Activated CD4-positive, alpha-beta T cell treated with anti-CD3 and anti-CD28 coated beads for 36 hours (primary cell): ENCODE data around the gene ACY1. TPM values are rescaled to one million over a fixed set of nuclear protein-coding genes. Genes with fewer than 3 reads are reported as not detected.
A peak's percentile ranks its signal among the peaks of the same experiment; 100 is the strongest.

Experiments used
- ATAC-seq: fragments of 200-7000 bp; cut with Tn5 transposase; one replicate; pipeline ENCODE4 v1.10.0; 2021; ENCODE audit warnings: mild to moderate bottlenecking, moderate library complexity
- CTCF ChIA-PET: fragments of 350-600 bp; sonication (Branson Sonifier 250); formaldehyde crosslinking; loops from one replicate; lab custom pipeline; 2021; ENCODE audit warnings: antibody characterized with exemption; lab: Charles Lee
- POLR2A ChIA-PET: fragments of 350-600 bp; sonication (Branson Sonifier 250); formaldehyde crosslinking; loops from one replicate; lab custom pipeline; 2021; ENCODE audit warnings: antibody characterized with exemption, inconsistent platforms; lab: Charles Lee
- DNase-seq: peaks from one replicate; pipeline ENCODE4 v3.0.0-alpha.2; 2020
- H3K27ac Mint-ChIP-seq: one replicate; pipeline ENCODE4 v1.8.0; 2021; ENCODE audit warnings: mixed read lengths
- H3K27me3 Mint-ChIP-seq: one replicate; pipeline ENCODE4 v1.8.0; 2021; ENCODE audit warnings: mixed read lengths
- H3K36me3 Mint-ChIP-seq: one replicate; pipeline ENCODE4 v1.8.0; 2021; ENCODE audit warnings: low read depth, mixed read lengths
- H3K4me1 Mint-ChIP-seq: one replicate; pipeline ENCODE4 v1.8.0; 2021; ENCODE audit warnings: mixed read lengths
- H3K4me3 Mint-ChIP-seq: one replicate; pipeline ENCODE4 v1.8.0; 2021; ENCODE audit warnings: mild to moderate bottlenecking, moderate library complexity, mixed read lengths
- H3K9me3 Mint-ChIP-seq: one replicate; pipeline ENCODE4 v1.8.0; 2021; ENCODE audit warnings: low read depth, mixed read lengths
- intact Hi-C, 2 experiments: fragments of 100-400 bp; cut with DNase I in 1 of 2; cut with micrococcal nuclease in 1 of 2; formaldehyde crosslinking; loops; one replicate each; pipeline versions ENCODE4 v1.14.2 to v1.15.1; 2022 to 2024; cut with DNase I, micrococcal nuclease
- total RNA-seq, 2 experiments: library from RNA; stranded (reverse); gene quantifications; one replicate each; pipeline ENCODE4 v1.2.3, GENCODE V29; 2021

ACY1 gene
- total RNA-seq, 2 experiments from 2014 or later: 61.5 to 90.0 TPM

DNA sequence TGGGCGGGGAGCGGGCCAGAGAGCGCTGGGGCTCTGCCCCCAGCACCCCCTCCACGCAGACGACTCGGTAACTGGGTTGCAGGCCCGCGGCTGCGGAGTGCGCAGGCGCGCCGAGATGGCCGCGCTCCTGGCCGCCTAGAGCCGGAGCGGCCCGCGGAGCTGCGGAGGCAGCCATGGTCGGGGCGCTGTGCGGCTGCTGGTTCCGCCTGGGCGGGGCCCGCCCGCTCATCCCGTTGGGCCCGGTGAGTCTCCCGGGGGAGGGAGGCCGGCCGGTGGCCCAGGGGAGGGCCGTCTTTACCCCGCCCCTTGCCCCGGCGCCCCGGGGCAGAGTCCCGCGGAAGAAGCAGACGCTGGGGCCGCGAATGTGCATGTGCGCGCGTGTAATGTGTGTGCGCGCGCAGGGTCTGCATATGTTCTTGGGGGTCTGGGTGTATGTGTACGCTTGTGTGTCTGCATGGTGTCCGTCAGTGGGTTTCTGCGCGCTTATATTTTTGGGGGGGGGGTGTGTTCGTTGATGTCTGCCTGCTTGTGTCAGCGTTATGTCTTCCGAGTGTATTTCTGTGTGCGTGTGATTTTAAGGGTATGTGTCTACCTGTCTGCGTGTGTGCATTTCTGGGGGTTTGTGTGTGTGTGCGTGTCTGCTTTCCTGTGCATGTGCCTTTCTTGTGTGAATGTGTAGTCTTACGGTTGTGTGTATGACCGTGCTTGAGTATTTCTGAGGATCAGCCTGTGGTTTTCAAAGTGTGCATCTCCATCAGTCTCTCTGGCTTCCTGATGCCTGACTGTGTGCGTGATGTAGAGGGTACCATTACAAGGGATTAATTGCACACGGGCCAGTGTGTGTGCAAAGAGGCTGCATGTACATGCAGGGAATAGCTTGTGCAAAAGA lies 8.1 kb upstream of the ACY1 start, which contains the start of gene ABHD14A:
ABHD14A (plus strand) TSS at position 102 of the 889 bp plus-strand sequence; CDS start at position 174, 72 bp downstream.
- Mint-ChIP-seq H3K27me3 (no peaks in the 10 kb centered on the region), H3K4me1 (peaks cover 34% of the 10 kb centered on the region), H3K4me3 (peak within 1 kb of the TSS; percentile 97), H3K9me3 (no peaks in the 10 kb centered on the region), H3K27ac (peak within 1 kb of the TSS; percentile 97), H3K36me3 (peaks cover 9% of the 10 kb centered on the region)
- ChIA-PET POLR2A (interaction anchor here (0.6 to 1.0 kb wide), 4 partner anchors 8 to 228 kb away, joined by 3 to 4 read pairs (median 3); partner anchors contain the start of genes ACY1 and PARP3), CTCF (interaction anchor here (0.7 to 3.1 kb wide), 4 partner anchors 14 to 181 kb away, joined by 3 to 30 read pairs (median 4); partner anchors contain the start of genes PARP3 and RRP9)
- ATAC-seq: peak; percentile 70
- peak; percentile 81 for DNase-seq
- intact Hi-C loops: loop anchor here (1.0 to 10.0 kb wide), 8 partner anchors 8 to 710 kb away; partner anchors contain the start of genes PARP3 (in 2 of the 2), RPL29 (in 2 of the 2), ACY1 (in 1 of the 2) and GNL3 (in 1 of the 2)

DNA sequence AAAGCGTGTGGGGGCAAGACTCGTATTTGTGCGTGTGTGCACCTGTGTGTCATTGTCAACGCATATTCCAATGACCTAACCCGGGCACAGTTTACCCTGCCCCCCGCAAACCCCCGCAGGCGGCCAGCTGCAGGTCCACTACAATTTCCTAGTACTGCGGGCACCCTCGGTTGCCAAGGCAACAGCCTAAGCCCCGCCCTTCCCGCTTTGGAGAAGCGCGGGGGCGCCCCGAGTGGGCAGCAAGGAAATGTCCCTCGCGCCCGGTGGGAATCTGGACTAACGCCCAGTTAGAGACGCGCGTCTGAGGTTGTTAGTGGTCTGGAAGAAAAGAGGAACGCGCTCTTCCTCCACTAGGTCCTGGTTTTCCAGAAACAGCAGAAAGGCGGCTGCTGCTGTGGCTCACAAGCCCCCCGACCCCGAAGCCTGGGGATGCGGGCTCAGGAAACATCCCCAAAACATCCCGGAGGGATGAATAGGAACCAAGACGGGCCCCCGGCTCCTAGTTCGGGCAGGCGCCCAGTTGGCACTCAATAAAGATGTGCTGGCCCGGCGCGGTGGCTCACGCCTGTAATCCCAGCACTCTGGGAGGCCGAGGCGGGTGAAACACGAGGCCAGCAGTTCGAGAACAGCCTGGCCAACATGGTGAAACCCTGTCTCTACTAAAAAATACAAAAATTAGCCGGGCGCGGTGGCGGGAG lies 7.3 kb upstream of the ACY1 start:
- POLR2A ChIA-PET: interaction anchor here (1.1 kb wide), 1 partner anchor 17 kb away, joined by 3 read pairs; no protein-coding TSS in a partner anchor
- CTCF ChIA-PET: interaction anchor here (0.5 to 3.1 kb wide), 4 partner anchors 33 to 172 kb away, joined by 3 to 30 read pairs (median 4); partner anchors contain the start of genes PARP3 and RRP9
- peak; percentile 55 for DNase-seq
- Mint-ChIP-seq H3K27ac (peak overlapping the region; percentile 89), H3K36me3 (peaks cover 9% of the 10 kb centered on the region), H3K9me3 (no peaks in the 10 kb centered on the region), H3K27me3 (no peaks in the 10 kb centered on the region), H3K4me3 (peak overlapping the region; percentile 97), H3K4me1 (peaks cover 33% of the 10 kb centered on the region)
- intact Hi-C loops: loop anchor here (1.0 to 10.0 kb wide), 5 partner anchors 19 to 709 kb away; partner anchors contain the start of genes GNL3 (in 1 of the 2), PBRM1 (in 1 of the 2), POC1A (in 1 of the 2) and RBM15B (in 1 of the 2)
- ATAC-seq: no peak

DNA sequence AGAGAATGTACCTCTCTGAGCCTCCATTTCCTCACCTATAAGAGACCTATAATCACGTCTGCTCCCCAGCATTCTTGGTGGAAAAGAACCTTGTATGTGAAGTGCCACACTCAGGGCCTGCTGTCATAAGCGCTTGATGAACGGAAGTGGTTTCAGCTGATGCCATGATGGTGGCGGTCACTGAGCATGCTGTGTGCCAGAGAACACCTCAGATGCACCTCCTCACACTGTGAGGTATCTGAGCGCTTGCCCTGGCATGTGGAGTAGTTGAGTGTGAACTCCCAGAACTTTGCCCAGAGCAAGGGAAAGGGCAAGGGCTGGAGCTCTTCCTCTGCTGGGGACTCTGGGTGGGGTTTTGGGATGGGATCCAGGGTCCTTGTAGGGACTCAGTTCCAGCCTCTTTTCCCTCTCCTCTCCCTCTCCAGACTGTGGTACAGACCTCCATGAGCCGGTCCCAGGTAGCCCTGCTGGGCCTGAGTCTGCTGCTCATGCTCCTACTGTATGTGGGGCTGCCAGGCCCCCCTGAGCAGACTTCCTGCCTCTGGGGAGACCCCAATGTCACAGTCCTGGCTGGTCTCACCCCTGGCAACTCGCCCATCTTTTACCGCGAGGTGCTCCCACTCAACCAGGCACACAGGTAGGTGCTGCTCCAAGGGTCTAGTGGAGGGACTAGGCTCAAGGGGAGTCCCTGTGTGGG lies 5.7 kb upstream of the ACY1 start:
- ATAC-seq (no peak), DNase-seq (peak; percentile 56)
- Mint-ChIP-seq H3K4me1 (peaks cover 37% of the 10 kb centered on the region), H3K4me3 (no peak overlapping the region), H3K27ac (peak overlapping the region; percentile 44), H3K27me3 (no peaks in the 10 kb centered on the region), H3K36me3 (peaks cover 6% of the 10 kb centered on the region), H3K9me3 (no peaks in the 10 kb centered on the region)
- ChIA-PET CTCF (interaction anchor here (0.5 to 1.0 kb wide), 2 partner anchors 8 to 65 kb away, joined by 3 read pairs; no protein-coding TSS in a partner anchor), POLR2A (interaction anchor here (0.6 to 1.1 kb wide), 3 partner anchors 15 to 300 kb away, joined by 3 to 4 read pairs (median 3); no protein-coding TSS in a partner anchor)
- intact Hi-C loops: loop anchor here in 1 of 2 experiments (10.0 kb wide), 2 partner anchors 583 to 707 kb away; partner anchors contain the start of genes GNL3, PBRM1 and RBM15B

DNA sequence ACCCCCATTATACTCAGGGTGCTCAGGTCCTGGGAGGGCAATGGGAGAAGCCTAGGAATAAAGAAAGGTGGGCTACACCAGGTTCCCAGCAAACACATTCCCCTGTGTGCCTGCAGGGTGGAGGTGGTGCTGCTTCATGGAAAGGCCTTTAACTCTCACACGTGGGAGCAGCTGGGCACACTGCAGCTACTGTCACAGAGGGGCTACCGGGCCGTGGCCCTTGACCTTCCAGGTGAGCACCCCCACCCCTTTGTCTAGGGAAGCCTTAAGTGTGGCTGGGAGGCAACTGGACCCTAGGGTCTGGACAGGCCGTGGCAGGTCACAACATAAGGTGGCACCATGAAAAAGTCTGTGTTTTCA lies 5.2 kb upstream of the ACY1 start:
- CTCF ChIA-PET: no interaction called here
- intact Hi-C loops: loop anchor here in 1 of 2 experiments (10.0 kb wide), 2 partner anchors 583 to 707 kb away; partner anchors contain the start of genes GNL3, PBRM1 and RBM15B

DNA sequence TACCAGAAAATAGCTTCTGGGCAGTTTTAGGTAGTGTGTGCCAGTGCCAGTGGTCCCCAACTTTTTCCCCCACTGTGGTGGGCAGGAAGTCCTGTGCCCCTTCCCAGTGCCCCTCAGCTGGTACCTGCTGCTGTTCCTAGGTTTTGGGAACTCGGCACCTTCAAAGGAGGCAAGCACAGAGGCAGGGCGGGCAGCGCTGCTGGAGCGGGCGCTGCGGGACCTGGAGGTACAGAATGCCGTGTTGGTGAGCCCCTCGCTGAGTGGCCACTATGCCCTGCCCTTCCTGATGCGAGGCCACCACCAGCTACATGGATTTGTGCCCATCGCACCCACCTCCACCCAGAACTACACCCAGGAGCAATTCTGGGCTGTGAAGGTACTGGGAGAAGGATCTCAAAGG lies 3.1 kb upstream of the ACY1 start:
- Mint-ChIP-seq H3K4me3 (no peak overlapping the region), H3K27ac (no peak overlapping the region), H3K4me1 (peaks cover 39% of the 10 kb centered on the region), H3K27me3 (no peaks in the 10 kb centered on the region), H3K36me3 (peaks cover 3% of the 10 kb centered on the region), H3K9me3 (no peaks in the 10 kb centered on the region)
- ChIA-PET POLR2A (no interaction called here), CTCF (interaction anchor here (0.6 to 0.9 kb wide), 2 partner anchors 16 to 1361 kb away, joined by 3 to 4 read pairs; partner anchors contain the start of gene RPL29)
- no peak for ATAC-seq
- DNase-seq: no peak
- intact Hi-C loops: no loop called here

More for the DNA sequence above, 5.2 kb upstream of the ACY1 start:
- peaks cover 6% of the 10 kb centered on the region for H3K36me3 Mint-ChIP-seq
- no peaks in the 10 kb centered on the region for H3K9me3 Mint-ChIP-seq
- H3K27ac Mint-ChIP-seq: no peak overlapping the region
- ATAC-seq (no peak), DNase-seq (no peak)
- H3K27me3 Mint-ChIP-seq: no peaks in the 10 kb centered on the region
- peaks cover 39% of the 10 kb centered on the region for H3K4me1 Mint-ChIP-seq
- POLR2A ChIA-PET: no interaction called here
- no peak overlapping the region for H3K4me3 Mint-ChIP-seq

DNA sequence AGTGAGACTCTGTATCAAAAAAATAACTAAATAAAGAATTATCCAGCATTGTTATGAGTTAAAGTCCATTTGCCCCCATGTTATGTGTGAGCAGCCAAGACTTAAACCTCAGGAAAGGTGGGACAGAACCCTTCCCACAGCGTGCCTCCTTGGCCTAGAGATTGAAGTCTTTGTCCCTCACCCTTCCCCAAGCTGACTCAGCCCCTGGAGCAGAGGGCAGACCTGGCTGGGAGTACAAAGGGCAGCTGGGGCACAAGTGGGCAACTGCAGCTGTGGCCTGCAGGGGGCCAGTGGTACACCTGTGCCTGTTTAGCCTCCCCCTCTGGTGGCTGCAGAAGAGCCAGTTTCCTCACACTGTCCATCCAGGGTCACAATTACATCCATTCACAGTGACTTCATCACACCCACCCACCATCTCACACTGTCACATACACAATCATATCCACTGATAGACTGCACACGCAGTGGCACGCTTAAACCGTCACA lies 940 bp upstream of the ACY1 start:
- H3K9me3 Mint-ChIP-seq: no peaks in the 10 kb centered on the region
- H3K4me3 Mint-ChIP-seq: peak overlapping the region; percentile 96
- intact Hi-C loops: no loop called here
- ChIA-PET CTCF (interaction anchor here (0.5 to 2.7 kb wide), 14 partner anchors 9 to 593 kb away, joined by 3 to 25 read pairs (median 6); partner anchors contain the start of genes ABHD14B, PARP3, PCBP4 and POC1A), POLR2A (interaction anchor here (0.6 to 4.1 kb wide), 8 partner anchors 8 to 305 kb away, joined by 3 to 43 read pairs (median 6); partner anchors contain the start of genes ABHD14B, DUSP7, GLYCTK and PARP3)
- DNase-seq (peak; percentile 67), ATAC-seq (peak; percentile 37)
- H3K36me3 Mint-ChIP-seq: peaks cover 3% of the 10 kb centered on the region
- no peaks in the 10 kb centered on the region for H3K27me3 Mint-ChIP-seq
- peak overlapping the region; percentile 96 for H3K27ac Mint-ChIP-seq
- peaks cover 21% of the 10 kb centered on the region for H3K4me1 Mint-ChIP-seq

DNA sequence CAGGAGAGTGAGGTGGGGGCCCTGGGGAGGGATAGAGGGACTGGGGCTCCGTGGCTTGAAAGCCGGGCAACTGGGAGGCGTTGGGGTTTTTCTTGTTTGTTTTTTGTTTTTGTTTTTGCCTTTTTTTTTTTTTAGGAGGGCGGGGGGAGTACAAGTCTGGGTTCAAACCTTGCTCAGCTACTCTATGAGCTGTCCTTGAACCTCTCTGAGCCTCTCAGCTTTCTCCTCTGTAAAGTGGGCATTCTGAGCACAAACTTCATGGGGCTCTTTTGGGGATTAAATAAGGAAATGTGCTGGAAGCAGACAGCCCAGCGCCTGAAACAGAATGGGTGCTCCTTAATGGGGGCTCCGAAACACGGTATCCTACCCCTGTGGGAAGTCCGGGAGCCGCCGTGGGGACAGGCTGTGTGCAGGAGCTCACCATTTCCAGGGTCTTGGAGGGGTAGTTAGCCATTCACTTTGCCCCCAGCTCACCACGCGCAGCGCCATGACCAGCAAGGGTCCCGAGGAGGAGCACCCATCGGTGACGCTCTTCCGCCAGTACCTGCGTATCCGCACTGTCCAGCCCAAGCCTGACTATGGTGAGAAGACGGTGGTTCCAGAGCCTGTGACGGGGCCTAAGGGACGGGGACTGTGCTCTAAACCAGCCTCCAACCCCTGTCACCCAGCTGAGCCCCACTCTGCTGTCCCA lies 388 bp downstream of the ACY1 start:
- ChIA-PET CTCF (interaction anchor here (0.8 to 2.7 kb wide), 8 partner anchors 8 to 70 kb away, joined by 3 to 25 read pairs (median 16); partner anchors contain the start of genes ABHD14B, PCBP4 and RPL29), POLR2A (interaction anchor here (0.6 to 4.1 kb wide), 8 partner anchors 9 to 296 kb away, joined by 3 to 43 read pairs (median 5); partner anchors contain the start of genes ABHD14A, ABHD14B, DUSP7 and PARP3)
- Mint-ChIP-seq H3K4me1 (peaks cover 20% of the 10 kb centered on the region), H3K4me3 (peak overlapping the region; percentile 96), H3K36me3 (peaks cover 3% of the 10 kb centered on the region), H3K27ac (peak overlapping the region; percentile 93), H3K9me3 (no peaks in the 10 kb centered on the region), H3K27me3 (no peaks in the 10 kb centered on the region)
- peak; percentile 4 for ATAC-seq
- DNase-seq: no peak
- intact Hi-C loops: loop anchor here (1.0 kb wide), 5 partner anchors 9 to 171 kb away; partner anchors contain the start of genes PARP3 (in 2 of the 2), RPL29 (in 2 of the 2), ABHD14B (in 1 of the 2) and POC1A (in 1 of the 2)

DNA sequence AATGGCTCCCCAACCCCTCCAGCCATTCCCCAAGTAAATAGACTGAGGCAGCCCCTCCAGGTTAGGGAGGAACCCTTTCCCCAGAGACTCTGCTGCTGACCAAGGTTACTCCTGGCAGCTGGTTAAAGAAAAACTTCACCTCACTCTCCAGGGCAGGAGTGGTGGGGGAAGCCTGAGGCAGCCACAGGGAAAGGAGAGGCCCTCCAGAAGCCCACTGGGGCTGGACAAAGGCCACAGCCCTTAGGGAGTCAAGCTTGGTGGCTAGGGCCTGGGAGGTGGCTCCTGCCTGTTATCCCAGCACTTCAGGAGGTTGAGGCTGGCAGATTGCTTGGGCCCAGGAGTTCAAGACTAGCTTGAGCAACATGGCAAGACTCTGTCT lies 923 bp downstream of the ACY1 start:
- POLR2A ChIA-PET: interaction anchor here (3.5 to 4.1 kb wide), 2 partner anchors 8 to 11 kb away, joined by 34 to 43 read pairs; partner anchors contain the start of gene RPL29
- Mint-ChIP-seq H3K4me1 (peaks cover 20% of the 10 kb centered on the region), H3K36me3 (peaks cover 3% of the 10 kb centered on the region), H3K4me3 (peak overlapping the region; percentile 96), H3K27ac (peak overlapping the region; percentile 93), H3K9me3 (no peaks in the 10 kb centered on the region), H3K27me3 (no peaks in the 10 kb centered on the region)
- intact Hi-C loops: no loop called here
- ATAC-seq (no peak), DNase-seq (no peak)
- CTCF ChIA-PET: interaction anchor here (0.6 to 2.7 kb wide), 5 partner anchors 10 to 72 kb away, joined by 3 to 21 read pairs (median 3); partner anchors contain the start of genes ABHD14B and DUSP7

DNA sequence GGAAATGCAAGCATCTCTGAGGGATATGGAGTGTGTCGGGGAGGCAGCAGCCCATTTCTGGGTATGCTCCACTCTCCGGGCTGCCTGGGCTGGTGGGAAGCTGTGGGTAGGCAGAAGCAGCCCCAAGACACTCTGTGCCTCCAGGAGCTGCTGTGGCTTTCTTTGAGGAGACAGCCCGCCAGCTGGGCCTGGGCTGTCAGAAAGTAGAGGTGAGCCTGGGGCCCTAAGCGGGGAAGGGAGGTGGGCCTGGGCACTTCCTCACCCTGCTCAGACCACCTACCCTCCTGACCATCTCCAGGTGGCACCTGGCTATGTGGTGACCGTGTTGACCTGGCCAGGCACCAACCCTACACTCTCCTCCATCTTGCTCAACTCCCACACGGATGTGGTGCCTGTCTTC lies 1.7 kb downstream of the ACY1 start:
- peaks cover 20% of the 10 kb centered on the region for H3K4me1 Mint-ChIP-seq
- ATAC-seq (no peak), DNase-seq (no peak)
- ChIA-PET CTCF (interaction anchor here (0.6 to 1.2 kb wide), 6 partner anchors 8 to 1394 kb away, joined by 3 to 4 read pairs (median 3); partner anchors contain the start of genes ABHD14B and DUSP7), POLR2A (interaction anchor here (4.1 kb wide), 1 partner anchor 11 kb away, joined by 34 read pairs; the partner anchor contains the start of gene RPL29)
- no peaks in the 10 kb centered on the region for H3K9me3 Mint-ChIP-seq
- peak overlapping the region; percentile 52 for H3K27ac Mint-ChIP-seq
- intact Hi-C loops: no loop called here
- H3K27me3 Mint-ChIP-seq: no peaks in the 10 kb centered on the region
- H3K36me3 Mint-ChIP-seq: peaks cover 3% of the 10 kb centered on the region
- H3K4me3 Mint-ChIP-seq: peak overlapping the region; percentile 20
